Activated naive CD8-positive, alpha-beta T cell treated with anti-CD3 and anti-CD28 coated beads, Interleukin-2, amount 10 ng/mL, durations not matched to agents 7 days and 5 days (primary cell): ENCODE measurements around the gene SLC24A3. TPM values are rescaled to one million over a fixed set of nuclear protein-coding genes. Genes with fewer than 3 reads are reported as not detected.

Source experiments
- ATAC-seq: fragments of 150-1000 bp; cut with Tn5 transposase; one replicate; pipeline ENCODE4 v1.10.0; 2021; ENCODE audit warnings: low read depth, moderate library complexity
- POLR2A ChIA-PET: fragments of 350-600 bp; sonication (Branson Sonifier 250); formaldehyde crosslinking; loops from one replicate; lab custom pipeline; 2021; ENCODE audit warnings: antibody characterized with exemption; lab: Charles Lee
- DNase-seq: peaks from one replicate; pipeline ENCODE4 v3.0.0; 2021
- H3K27ac Mint-ChIP-seq: one replicate; pipeline ENCODE4 v1.8.0; 2022; ENCODE audit warnings: mild to moderate bottlenecking, mixed read lengths
- H3K27me3 Mint-ChIP-seq: one replicate; pipeline ENCODE4 v1.8.0; 2022; ENCODE audit warnings: mild to moderate bottlenecking, moderate library complexity, mixed read lengths
- H3K36me3 Mint-ChIP-seq: one replicate; pipeline ENCODE4 v1.8.0; 2021; ENCODE audit warnings: mild to moderate bottlenecking, mixed read lengths
- H3K4me1 Mint-ChIP-seq: one replicate; pipeline ENCODE4 v1.8.0; 2021; ENCODE audit warnings: mixed read lengths
- H3K4me3 Mint-ChIP-seq: one replicate; pipeline ENCODE4 v1.8.0; 2022; ENCODE audit warnings: mild to moderate bottlenecking, moderate library complexity, mixed read lengths
- H3K9me3 Mint-ChIP-seq: one replicate; pipeline ENCODE4 v1.8.0; 2021; ENCODE audit warnings: mixed read lengths
- total RNA-seq, 2 experiments: library from RNA; stranded (reverse); gene quantifications; one replicate each; pipeline ENCODE4 v1.2.3, GENCODE V29; 2021

Gene SLC24A3
- total RNA-seq, 2 experiments from 2014 or later: not detected

DNA sequence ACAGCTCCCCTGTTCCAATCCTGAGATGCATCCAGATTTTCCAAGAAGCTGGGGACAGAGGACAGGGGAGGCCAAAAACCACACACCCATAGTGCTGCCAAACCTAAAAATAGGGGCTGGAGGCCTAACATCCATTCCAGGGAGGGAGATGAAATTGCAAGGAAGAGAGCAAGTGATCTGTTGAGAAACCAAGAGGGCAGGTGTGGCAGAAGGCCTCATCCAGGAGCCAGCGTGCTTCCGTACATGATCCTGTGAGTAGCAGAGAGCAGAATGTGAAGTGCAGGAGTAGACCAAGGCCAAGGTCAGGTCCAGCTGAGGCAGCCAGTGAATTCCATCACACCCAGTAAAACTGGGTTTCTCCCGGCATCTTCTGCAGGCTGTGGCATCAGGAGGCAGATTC is 377.9 kb downstream of the SLC24A3 start:
- no peaks in the 10 kb centered on the region for H3K4me1 Mint-ChIP-seq
- H3K4me3 Mint-ChIP-seq: no peak overlapping the region
- H3K9me3 Mint-ChIP-seq: no peaks in the 10 kb centered on the region
- no peaks in the 10 kb centered on the region for H3K36me3 Mint-ChIP-seq
- no peak for DNase-seq
- no peak overlapping the region for H3K27ac Mint-ChIP-seq
- peaks cover 13% of the 10 kb centered on the region for H3K27me3 Mint-ChIP-seq
- POLR2A ChIA-PET: no interaction called here
- no peak for ATAC-seq

DNA sequence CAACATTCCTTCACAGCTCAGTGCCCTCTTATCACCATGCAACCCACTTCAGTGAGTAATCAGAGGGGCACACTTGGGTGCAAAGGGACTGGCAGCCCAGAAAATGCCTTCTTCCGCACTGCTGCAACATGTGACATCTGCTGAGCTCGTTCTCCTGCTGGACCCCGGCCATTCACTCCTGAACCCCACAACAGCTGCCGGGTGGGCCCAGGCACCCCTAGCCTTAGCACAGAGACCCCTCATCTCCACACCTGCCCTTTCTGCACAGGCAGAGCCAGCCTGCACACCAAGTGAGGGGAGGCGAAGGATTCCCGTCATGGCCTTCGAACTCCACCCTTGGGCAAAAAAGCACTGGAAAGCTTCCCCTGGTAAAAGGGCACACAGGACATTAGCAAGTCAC is 381.3 kb downstream of the SLC24A3 start:
- Mint-ChIP-seq H3K27ac (no peak overlapping the region), H3K4me1 (no peaks in the 10 kb centered on the region), H3K27me3 (no peaks in the 10 kb centered on the region), H3K9me3 (no peaks in the 10 kb centered on the region), H3K36me3 (no peaks in the 10 kb centered on the region), H3K4me3 (no peak overlapping the region)
- POLR2A ChIA-PET: no interaction called here
- DNase-seq: no peak
- ATAC-seq: no peak

DNA sequence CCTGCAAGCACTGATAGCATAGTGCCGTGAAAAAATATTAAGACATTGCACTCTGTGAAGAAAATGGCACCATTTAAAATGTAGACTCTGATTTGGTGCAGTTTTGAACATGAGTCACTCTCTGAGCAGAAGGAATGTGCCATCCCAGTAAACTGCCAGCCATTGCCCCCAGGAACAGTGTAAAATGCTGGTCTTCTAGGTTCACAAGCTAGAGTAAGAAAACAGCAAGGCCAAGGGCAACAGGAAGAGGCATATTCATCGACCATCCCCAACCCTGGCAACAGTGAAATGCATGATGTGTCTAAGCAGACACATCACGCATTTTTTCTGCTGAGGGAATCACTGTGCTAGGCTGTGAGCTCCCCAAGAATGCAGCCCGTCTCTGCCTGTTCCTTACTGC is 382.5 kb downstream of the SLC24A3 start:
- POLR2A ChIA-PET: no interaction called here

DNA sequence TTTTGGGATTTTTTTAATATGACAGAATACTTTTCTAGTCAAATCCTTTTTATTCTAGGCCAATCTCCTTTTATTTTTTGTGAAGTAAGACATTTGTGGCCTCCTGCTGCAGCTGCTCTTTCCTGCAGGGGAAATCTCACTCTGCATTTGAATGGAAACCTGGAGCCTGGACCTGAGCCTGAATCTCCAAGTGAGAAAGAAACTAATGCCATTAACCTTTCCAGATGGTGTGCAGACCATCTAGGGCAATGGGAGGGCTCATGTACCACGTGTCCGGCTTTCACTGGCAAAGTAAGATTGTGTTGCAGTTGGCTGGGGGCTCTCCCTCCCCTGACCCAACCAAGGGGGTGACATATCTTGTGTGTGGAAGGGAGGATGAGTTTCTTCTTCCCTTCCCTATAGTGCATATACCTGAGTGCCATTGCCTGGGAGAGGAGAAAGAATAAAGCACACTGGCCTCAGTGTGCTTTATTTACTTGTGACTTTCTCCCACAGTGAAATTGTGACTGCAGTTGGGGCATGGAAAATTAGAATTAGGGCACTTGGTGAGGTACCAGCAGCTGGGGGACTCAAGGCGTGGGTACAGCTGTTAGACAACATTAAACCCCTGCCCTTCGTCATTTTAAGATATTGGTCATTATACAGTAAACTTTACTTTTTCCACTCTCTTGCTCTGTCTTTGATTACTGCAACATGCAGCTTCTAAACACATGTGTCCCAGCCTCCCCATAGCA is 385.8 kb downstream of the SLC24A3 start:
- no peaks in the 10 kb centered on the region for H3K27me3 Mint-ChIP-seq
- H3K27ac Mint-ChIP-seq: no peak overlapping the region
- ATAC-seq (no peak), DNase-seq (no peak)
- H3K36me3 Mint-ChIP-seq: no peaks in the 10 kb centered on the region
- POLR2A ChIA-PET: no interaction called here
- H3K9me3 Mint-ChIP-seq: no peaks in the 10 kb centered on the region
- no peaks in the 10 kb centered on the region for H3K4me1 Mint-ChIP-seq
- no peak overlapping the region for H3K4me3 Mint-ChIP-seq

More for the DNA sequence above, 382.5 kb downstream of the SLC24A3 start:
- H3K4me1 Mint-ChIP-seq: no peaks in the 10 kb centered on the region
- no peak overlapping the region for H3K4me3 Mint-ChIP-seq
- H3K27me3 Mint-ChIP-seq: no peaks in the 10 kb centered on the region
- no peaks in the 10 kb centered on the region for H3K36me3 Mint-ChIP-seq
- no peak for ATAC-seq
- DNase-seq: no peak
- H3K27ac Mint-ChIP-seq: no peak overlapping the region
- no peaks in the 10 kb centered on the region for H3K9me3 Mint-ChIP-seq

DNA sequence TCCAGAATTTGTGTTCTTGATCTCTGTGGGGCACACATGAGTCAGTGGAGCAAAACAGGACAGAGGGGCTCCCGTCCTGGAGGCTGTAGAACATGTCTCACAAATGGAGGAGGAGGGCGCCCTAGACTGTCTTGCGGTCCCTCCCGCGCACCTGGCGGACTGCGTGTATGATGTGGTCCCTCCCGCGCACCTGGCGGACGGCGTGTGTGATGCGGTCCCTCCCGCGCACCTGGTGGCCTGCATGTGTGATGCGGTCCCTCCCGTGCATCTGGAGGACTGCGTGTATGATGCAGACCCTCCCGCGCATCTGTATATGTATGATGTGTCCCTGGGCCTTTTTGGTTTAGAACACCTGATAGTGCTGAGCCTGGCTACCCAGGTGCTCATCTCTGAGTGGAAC is 386.8 kb downstream of the SLC24A3 start:
- POLR2A ChIA-PET: no interaction called here
- no peak for ATAC-seq
- DNase-seq: no peak
- H3K4me1 Mint-ChIP-seq: no peaks in the 10 kb centered on the region
- no peaks in the 10 kb centered on the region for H3K9me3 Mint-ChIP-seq
- H3K36me3 Mint-ChIP-seq: no peaks in the 10 kb centered on the region
- H3K27me3 Mint-ChIP-seq: no peaks in the 10 kb centered on the region
- H3K27ac Mint-ChIP-seq: no peak overlapping the region
- H3K4me3 Mint-ChIP-seq: no peak overlapping the region

DNA sequence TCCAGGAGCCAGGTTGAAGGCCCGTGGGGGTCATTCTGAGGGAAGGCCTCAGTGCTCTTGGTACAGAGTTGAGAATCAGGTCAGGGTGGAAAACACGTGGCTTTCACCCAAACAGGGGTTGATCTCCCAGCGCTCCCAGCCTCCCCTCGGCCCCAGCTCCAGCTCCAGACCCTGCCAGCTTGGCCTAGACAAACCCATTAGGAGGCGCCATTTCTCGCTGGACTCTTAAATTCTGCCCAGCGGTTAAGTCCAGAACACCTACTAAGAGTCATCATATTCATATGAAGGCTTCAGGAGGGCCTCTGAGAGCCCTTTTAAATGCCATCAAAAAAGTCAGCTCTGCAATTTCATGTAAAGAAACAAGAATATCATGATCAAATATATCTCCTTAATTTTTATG is 387.6 kb downstream of the SLC24A3 start:
- Mint-ChIP-seq H3K27ac (no peak overlapping the region), H3K27me3 (no peaks in the 10 kb centered on the region), H3K4me1 (no peaks in the 10 kb centered on the region), H3K4me3 (no peak overlapping the region), H3K9me3 (no peaks in the 10 kb centered on the region), H3K36me3 (no peaks in the 10 kb centered on the region)
- no peak for DNase-seq
- POLR2A ChIA-PET: no interaction called here
- no peak for ATAC-seq

DNA sequence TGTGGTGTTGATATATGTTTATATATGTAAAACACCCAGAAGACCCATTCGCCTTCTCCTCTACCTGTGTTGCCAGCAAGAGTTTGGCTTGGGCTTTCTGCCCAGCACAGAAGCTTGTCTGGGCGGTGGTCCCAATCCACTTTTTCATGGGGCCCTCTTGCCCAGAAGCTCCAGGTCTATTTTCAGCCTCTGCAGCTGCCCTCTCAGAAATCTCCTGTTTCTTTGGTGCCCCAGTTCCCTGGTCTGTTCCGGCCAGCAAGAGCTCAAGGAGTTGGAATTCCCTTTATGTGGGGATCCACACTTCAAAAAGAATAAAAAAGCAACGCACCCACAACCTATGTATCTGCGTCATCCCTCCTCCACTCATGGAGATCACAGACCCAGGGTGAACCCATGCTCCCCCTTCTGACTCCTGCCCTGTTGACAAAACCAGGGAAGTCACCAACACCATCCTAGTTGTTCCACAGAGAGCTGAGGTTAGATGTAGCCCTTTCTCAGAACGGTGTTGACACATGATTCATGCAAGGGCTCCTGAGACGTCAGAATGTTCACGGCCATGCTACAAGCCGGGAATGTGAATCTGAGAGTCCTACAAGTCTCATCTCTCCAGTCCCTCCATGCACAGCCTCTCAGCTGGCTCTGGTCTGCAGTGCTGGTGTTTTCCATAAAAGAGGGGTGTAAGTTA is 388.8 kb downstream of the SLC24A3 start:
- ATAC-seq (no peak), DNase-seq (no peak)
- no peak overlapping the region for H3K27ac Mint-ChIP-seq
- no peak overlapping the region for H3K4me3 Mint-ChIP-seq
- no peaks in the 10 kb centered on the region for H3K9me3 Mint-ChIP-seq
- POLR2A ChIA-PET: no interaction called here
- no peaks in the 10 kb centered on the region for H3K4me1 Mint-ChIP-seq
- H3K36me3 Mint-ChIP-seq: no peaks in the 10 kb centered on the region
- H3K27me3 Mint-ChIP-seq: no peaks in the 10 kb centered on the region

DNA sequence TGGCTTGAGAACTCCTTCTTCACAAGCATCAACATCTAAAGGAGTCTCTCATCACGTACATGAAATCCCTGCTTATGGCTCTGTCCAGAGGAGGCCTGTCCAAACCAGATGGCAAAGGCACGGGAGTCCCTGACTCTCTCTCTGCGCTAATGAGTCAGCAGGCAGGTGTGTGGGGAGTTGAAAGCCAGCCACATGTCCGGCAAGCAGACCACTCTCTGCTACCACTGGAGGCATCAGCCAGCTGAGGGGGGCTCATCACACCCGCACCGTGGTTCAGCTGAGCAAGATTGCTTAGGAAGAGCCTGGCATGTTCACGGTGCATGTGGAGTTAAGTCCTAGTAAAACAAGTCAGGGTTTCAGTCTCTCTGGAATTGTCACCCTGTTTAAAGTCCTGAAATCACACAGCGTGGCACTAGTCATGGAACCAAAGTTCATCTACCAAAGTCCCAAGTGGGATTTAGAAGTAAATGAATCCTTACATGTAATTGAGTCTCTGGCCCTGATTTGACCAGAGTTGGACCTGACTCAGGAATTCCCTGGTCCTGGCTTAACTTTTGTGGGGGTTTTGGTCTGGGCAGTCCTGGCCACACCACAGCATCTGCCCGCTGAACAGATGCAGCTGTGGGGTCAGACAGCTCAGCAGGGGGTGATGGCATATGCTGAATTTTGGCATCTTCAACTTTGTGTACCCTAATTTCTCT is 390.4 kb downstream of the SLC24A3 start:
- H3K27ac Mint-ChIP-seq: no peak overlapping the region
- H3K4me1 Mint-ChIP-seq: no peaks in the 10 kb centered on the region
- POLR2A ChIA-PET: no interaction called here

DNA sequence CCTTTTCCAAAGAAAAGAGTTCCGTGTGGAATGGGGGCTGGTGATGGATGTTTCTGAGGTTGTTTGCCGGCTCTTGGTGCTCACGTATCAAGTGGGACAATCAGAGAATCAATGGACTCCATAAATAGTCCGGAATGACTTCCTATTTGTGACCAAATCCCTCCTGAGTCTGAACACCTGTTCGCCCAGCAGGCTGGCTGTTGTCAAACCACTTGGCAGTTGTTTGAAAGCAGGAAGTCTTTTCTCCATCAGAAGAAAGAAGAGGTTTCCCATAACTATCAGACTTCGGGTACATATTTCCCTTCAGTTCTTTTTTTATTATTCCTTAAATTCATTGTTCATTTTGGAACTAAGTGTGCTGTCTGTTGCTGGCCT is 390.9 kb downstream of the SLC24A3 start:
- Mint-ChIP-seq H3K9me3 (no peaks in the 10 kb centered on the region), H3K27me3 (peaks cover 7% of the 10 kb centered on the region), H3K27ac (no peak overlapping the region), H3K36me3 (no peaks in the 10 kb centered on the region), H3K4me1 (no peaks in the 10 kb centered on the region), H3K4me3 (no peak overlapping the region)
- POLR2A ChIA-PET: no interaction called here
- DNase-seq (no peak), ATAC-seq (no peak)

More for the DNA sequence above, 390.4 kb downstream of the SLC24A3 start:
- H3K36me3 Mint-ChIP-seq: no peaks in the 10 kb centered on the region
- ATAC-seq (no peak), DNase-seq (no peak)
- no peaks in the 10 kb centered on the region for H3K9me3 Mint-ChIP-seq
- H3K4me3 Mint-ChIP-seq: no peak overlapping the region
- H3K27me3 Mint-ChIP-seq: peaks cover 4% of the 10 kb centered on the region

DNA sequence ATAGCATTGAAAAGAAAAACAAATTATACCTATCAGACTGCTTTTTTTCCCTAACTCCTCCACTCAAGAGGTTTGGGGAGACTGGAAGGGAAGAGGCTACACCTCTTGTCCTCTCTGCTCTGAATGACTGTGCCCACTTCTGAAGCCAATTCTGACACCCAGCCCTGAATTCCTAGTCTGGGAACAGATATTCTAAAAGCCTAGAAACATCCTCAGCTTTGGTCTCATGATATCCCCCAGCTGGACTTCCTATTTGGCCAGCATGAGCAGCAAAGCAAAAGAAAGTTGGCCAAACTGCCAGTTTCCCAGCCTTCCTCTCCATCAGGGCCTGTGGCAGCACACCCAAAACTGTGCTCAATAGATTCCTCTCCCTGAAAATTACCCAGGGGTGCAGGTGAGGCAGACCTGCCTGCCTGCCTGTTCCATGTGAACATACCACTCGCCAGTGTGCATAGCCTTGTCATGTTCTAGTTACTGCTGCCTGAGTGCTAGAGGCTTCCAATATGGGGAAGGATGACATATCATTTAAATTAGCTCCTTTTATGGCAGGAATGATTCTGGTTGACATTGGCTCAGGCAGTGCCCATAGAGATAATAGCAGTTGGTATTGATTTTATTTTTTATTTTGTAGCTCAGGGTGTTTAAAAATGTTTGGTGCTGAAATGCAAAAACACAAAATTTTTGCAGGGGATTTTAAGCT is 393.5 kb downstream of the SLC24A3 start:
- Mint-ChIP-seq H3K9me3 (no peaks in the 10 kb centered on the region), H3K27ac (no peak overlapping the region), H3K36me3 (no peaks in the 10 kb centered on the region), H3K4me3 (no peak overlapping the region), H3K4me1 (no peaks in the 10 kb centered on the region), H3K27me3 (peaks cover 9% of the 10 kb centered on the region)
- DNase-seq (no peak), ATAC-seq (no peak)
- POLR2A ChIA-PET: no interaction called here

DNA sequence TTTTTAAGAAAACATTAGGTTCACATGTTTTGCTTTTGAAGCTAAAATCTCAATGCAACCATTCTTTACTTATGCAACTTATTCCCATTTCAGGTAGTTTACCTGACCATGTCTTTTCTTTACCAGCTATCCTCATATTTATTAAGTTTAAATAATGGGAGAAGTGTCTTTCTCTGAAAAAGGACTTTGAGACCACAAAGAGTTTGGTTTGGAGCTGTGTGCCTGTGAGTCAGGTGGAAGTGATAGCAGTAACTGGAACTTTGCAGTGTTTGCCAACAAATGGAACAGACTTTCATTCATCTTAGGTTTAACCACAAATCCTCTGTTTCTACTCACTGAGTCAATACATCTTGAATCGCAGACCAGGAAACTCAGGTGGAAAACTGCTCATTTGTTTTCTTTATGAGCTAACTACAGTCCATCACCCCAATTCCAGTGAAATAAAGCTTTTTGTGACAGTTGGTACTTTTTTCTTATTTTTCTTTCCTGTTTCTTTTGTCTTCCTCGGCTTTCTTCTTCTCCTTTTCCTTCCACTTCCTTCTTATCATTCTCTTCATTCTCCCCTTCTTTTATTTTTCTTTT is 397.3 kb downstream of the SLC24A3 start:
- POLR2A ChIA-PET: no interaction called here
- Mint-ChIP-seq H3K27me3 (peaks cover 11% of the 10 kb centered on the region), H3K27ac (no peak overlapping the region), H3K4me1 (no peaks in the 10 kb centered on the region), H3K36me3 (no peaks in the 10 kb centered on the region), H3K9me3 (no peaks in the 10 kb centered on the region), H3K4me3 (no peak overlapping the region)
- ATAC-seq (no peak), DNase-seq (no peak)

DNA sequence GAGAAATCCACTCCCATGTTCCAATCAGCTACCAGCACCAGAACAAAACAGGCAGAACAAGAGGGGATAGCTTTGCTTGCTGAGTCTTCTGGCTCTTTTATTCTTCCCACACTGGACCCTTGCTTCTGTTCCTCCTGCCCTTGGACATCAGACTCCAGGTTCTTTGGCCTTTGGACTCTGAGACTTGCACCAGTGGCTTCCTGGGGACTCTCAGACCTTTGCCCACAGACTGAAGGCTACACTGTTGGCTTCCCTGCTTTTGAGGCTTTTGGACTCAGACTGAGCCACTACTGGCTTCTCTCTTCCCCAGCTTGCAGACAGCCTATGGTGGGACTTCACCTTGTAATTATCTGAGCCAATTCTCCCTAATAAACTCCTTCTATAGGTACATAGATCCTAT is 403.2 kb downstream of the SLC24A3 start:
- DNase-seq (no peak), ATAC-seq (no peak)
- H3K4me3 Mint-ChIP-seq: no peak overlapping the region
- no peaks in the 10 kb centered on the region for H3K36me3 Mint-ChIP-seq
- no peaks in the 10 kb centered on the region for H3K4me1 Mint-ChIP-seq
- H3K27me3 Mint-ChIP-seq: peaks cover 2% of the 10 kb centered on the region
- H3K9me3 Mint-ChIP-seq: no peaks in the 10 kb centered on the region
- POLR2A ChIA-PET: interaction anchor here (0.6 kb wide), 1 partner anchor 1802 kb away, joined by 4 read pairs; no protein-coding TSS in a partner anchor
- H3K27ac Mint-ChIP-seq: no peak overlapping the region

DNA sequence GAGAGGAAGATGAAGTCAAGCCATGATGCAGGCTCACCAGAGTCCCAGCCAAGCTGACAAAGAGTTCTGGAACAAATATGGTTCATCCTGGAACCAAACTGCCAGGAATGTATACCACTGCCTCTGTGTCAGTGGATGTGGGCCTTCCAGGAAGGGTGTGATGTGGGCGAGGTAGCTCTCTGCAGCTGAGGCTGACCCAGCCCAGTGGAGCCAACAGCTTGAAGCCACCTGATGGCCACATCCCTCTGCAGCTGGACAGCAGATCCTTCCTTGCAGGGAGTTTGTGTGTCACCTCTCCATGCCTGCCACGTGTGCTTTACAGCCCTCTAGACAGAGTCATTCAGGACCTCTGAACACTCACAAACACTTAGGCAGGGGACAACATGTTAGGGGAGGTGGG is 403.6 kb downstream of the SLC24A3 start:
- Mint-ChIP-seq H3K36me3 (no peaks in the 10 kb centered on the region), H3K9me3 (no peaks in the 10 kb centered on the region), H3K27me3 (peaks cover 3% of the 10 kb centered on the region), H3K4me1 (no peaks in the 10 kb centered on the region), H3K27ac (no peak overlapping the region), H3K4me3 (no peak overlapping the region)
- POLR2A ChIA-PET: no interaction called here
- DNase-seq: no peak
- no peak for ATAC-seq
